ENCODE results near the gene GRIN2A.

Gene GRIN2A

GRCh38 chr16:9800186-9800738 lies 382.0 kb downstream of the GRIN2A start:
- DNase-seq (ENCODE audit: low read depth) = peak; percentile 8
- no peak overlapping the region for H3K4me3 ChIP-seq (ENCODE audit: control insufficient read depth, low read depth, low read length)
- TF ChIP-seq CTCF (conservative IDR thresholded peaks at IDR 0.05; ENCODE audit: control insufficient read depth, insufficient read depth, low read depth, low read length) = no peak

DNA sequence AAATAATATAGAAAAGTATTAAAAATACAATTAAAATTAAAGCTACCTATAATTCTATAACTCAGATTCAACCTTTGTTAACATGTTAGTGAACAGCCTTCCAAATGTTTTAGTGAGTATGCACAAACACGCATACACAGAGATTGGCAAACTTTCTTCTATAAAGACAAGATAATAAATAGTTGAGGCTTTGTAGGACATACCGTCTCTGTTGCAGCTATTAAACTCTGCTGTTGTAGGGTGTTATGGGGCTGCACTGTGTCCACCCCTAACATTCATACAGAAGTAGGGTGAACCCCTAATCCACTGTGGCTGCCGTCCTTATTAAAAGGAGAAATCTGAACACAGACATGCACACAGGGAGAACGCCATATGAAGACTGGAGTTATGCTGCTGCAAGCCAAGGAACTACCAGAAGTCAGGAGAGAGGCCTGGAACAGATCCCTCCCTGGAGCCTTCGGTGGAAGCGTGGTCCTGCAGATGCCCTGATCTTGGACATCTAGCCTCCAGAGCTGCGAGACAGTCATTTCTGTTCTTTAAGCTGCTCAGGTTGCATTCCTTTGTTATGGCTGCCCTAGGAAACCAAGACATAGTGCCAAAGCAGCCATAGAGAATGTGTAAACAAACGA lies 383.2 kb downstream of the GRIN2A start:
- no peak for TF ChIP-seq CTCF (conservative IDR thresholded peaks at IDR 0.05; ENCODE audit: control insufficient read depth, insufficient read depth, low read depth, low read length)
- no peak overlapping the region for H3K4me3 ChIP-seq (ENCODE audit: control insufficient read depth, low read depth, low read length)
- no peak for DNase-seq (ENCODE audit: low read depth)

- TF ChIP-seq CTCF (conservative IDR thresholded peaks at IDR 0.05; ENCODE audit: control insufficient read depth, insufficient read depth, low read depth, low read length) = no peak
- no peak for DNase-seq (ENCODE audit: low read depth)
These were observed 383.8 kb downstream of the GRIN2A start for GRCh38 chr16:9798474-9798873.

DNA sequence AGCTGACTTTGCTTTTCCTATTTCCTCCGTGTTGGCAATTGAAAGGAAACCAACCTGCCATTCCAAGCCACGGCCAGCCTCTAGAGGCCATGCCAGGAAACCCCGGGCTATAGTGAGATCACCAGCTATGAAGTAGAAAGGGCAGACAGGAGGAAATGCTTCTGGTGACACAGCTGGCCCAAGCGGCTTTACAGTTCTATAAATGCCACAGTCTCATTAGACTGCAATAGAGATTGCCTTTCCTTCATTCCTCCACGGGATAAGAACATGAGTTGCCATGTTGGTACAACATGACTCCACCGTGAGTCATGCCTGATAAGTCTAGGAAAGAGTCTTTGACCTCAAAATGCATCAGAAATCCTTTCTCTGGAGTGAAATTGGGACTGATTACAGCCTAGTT lies 384.9 kb downstream of the GRIN2A start:
- no peak for TF ChIP-seq CTCF (conservative IDR thresholded peaks at IDR 0.05; ENCODE audit: control insufficient read depth, insufficient read depth, low read depth, low read length)
- no peak overlapping the region for H3K4me3 ChIP-seq (ENCODE audit: control insufficient read depth, low read depth, low read length)
- peak; percentile 51 for DNase-seq (ENCODE audit: low read depth)

More at GRCh38 chr16:9798474-9798873, 383.8 kb downstream of the GRIN2A start:
- H3K4me3 ChIP-seq (ENCODE audit: control insufficient read depth, low read depth, low read length) = no peak overlapping the region

DNA sequence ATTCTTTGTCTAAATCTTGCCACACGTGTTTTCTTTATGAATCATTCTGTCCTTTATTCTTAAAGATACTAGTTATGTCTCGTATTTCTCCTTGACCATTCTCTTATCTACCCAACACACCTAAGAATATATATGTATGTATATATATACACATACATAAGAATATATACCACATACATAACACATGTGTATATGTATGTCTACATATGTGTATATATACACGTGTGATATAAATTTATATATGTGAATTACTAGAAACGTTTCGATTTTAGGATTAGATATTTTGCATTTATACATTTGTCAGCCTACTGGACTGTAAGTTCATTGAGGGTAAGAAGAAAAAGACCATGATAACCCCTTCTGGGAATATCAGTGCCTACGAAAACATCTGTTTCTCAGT lies 388.6 kb downstream of the GRIN2A start:
- no peak overlapping the region for H3K4me3 ChIP-seq (ENCODE audit: control insufficient read depth, low read depth, low read length)
- no peak for DNase-seq (ENCODE audit: low read depth)
- TF ChIP-seq CTCF (conservative IDR thresholded peaks at IDR 0.05; ENCODE audit: control insufficient read depth, insufficient read depth, low read depth, low read length) = no peak

- no peak overlapping the region for H3K4me3 ChIP-seq (ENCODE audit: control insufficient read depth, low read depth, low read length)
- DNase-seq (ENCODE audit: low read depth) = no peak
- no peak for TF ChIP-seq CTCF (conservative IDR thresholded peaks at IDR 0.05; ENCODE audit: control insufficient read depth, insufficient read depth, low read depth, low read length)
These were observed 390.7 kb downstream of the GRIN2A start for GRCh38 chr16:9791556-9791955.

Measured in fibroblast of mammary gland (primary cell).